GM12878 (cell line): ENCODE results near the gene GMPPB.
A peak's percentile ranks its signal among the peaks of the same experiment; 100 is the strongest.

Experiments
- CHD2 ChIP-seq: IDR thresholded peaks from 2 replicates; pipeline ENCODE4 v1.6.1; 2011; ENCODE audit warnings: low read depth, low read length, improper control_type of control experiment, borderline replicate concordance
- CTCF ChIP-seq, 3 experiments: IDR thresholded peaks in 2 of 3; conservative IDR thresholded peaks in 1 of 3; 2 replicates each; pipeline ENCODE4 v1.5.1; 2011; ENCODE audit warnings: low read depth in 3 of 3, low read length in 3 of 3, mild to moderate bottlenecking in 3 of 3, control low read depth in 2 of 3, moderate library complexity in 2 of 3, inconsistent platforms in 1 of 3, mixed read lengths in 1 of 3; ENCODE audit not compliant: control insufficient read depth in 2 of 3, insufficient read depth in 1 of 3; ENCODE audit errors: extremely low read depth in 1 of 3
- EP300 ChIP-seq, 2 experiments: fragments of 150-350 bp in 1 of 2; IDR thresholded peaks; 2 replicates each; pipeline ENCODE4 v1.6.1; 2011 to 2012; ENCODE audit warnings: low read depth in 2 of 2, low read length in 2 of 2, borderline replicate concordance in 1 of 2, improper control_type of control experiment in 1 of 2, inconsistent platforms in 1 of 2; ENCODE audit not compliant: control insufficient read depth in 1 of 2
- EZH2 ChIP-seq: IDR thresholded peaks from 2 replicates; pipeline ENCODE4 v1.6.1; 2012; ENCODE audit warnings: low read depth, mild to moderate bottlenecking, control low read depth, inconsistent platforms, low read length, borderline replicate concordance; ENCODE audit not compliant: control insufficient read depth
- HDAC2 ChIP-seq: fragments of 200-600 bp; sonication (generic); IDR thresholded peaks from 2 replicates; pipeline ENCODE4 v1.6.1; 2017
- MAX ChIP-seq: IDR thresholded peaks from 2 replicates; pipeline ENCODE4 v1.6.1; 2012; ENCODE audit warnings: low read depth, low read length, improper control_type of control experiment
- NFYB ChIP-seq: IDR thresholded peaks from 2 replicates; pipeline ENCODE4 v1.6.1; 2011; ENCODE audit warnings: low read depth, mild to moderate bottlenecking, low read length, improper control_type of control experiment, moderate library complexity; ENCODE audit not compliant: insufficient read depth
- POLR2AphosphoS5 ChIP-seq: IDR thresholded peaks from 2 replicates; pipeline ENCODE4 v1.6.1; 2011; ENCODE audit warnings: mild to moderate bottlenecking, low read length, inconsistent platforms
- SIN3A ChIP-seq: IDR thresholded peaks from 2 replicates; pipeline ENCODE4 v1.6.1; 2012; ENCODE audit warnings: low read depth, low read length, improper control_type of control experiment
- SMARCA5 ChIP-seq: fragments of 450-650 bp; IDR thresholded peaks from 2 replicates; pipeline ENCODE4 v1.6.1; 2017; ENCODE audit warnings: mild to moderate bottlenecking
- SP1 ChIP-seq: IDR thresholded peaks from one replicate; pipeline ENCODE4 v1.6.1; 2011; ENCODE audit warnings: low read depth, low read length

GRCh38 chr3:49689046-49689907 lies 34.5 kb downstream of the GMPPB start, which contains the start of the genes MST1 and RNF123:
- TF ChIP-seq CHD2 (no peak), SIN3A (peak; percentile 71; the same call in 1 of the 2 replicates), CTCF (IDR thresholded peaks at IDR 0.05 in 2 of 3, conservative IDR thresholded peaks at IDR 0.05 in 1 of 3; ENCODE audit: control insufficient read depth in 2 of 3, extremely low read depth in 1 of 3, insufficient read depth in 1 of 3, low read depth in 3 of 3, low read length in 3 of 3) (peak; percentile 23 to 46 (median 26); a peak in 2 of 6 replicates), EZH2 (no peak), SP1 (peak; percentile 73), HDAC2 (no peak), EP300 (IDR thresholded peaks at IDR 0.05; ENCODE audit: borderline replicate concordance in 1 of 2, control insufficient read depth in 1 of 2, low read depth in 2 of 2, low read length in 2 of 2) (no peak), SMARCA5 (no peak), POLR2AphosphoS5 (peak; percentile 67; the same call in 1 of the 2 replicates), MAX (no peak), NFYB (no peak)
